ENCODE data around the gene PDE2A.

- TF ChIP-seq, protein P1, sequence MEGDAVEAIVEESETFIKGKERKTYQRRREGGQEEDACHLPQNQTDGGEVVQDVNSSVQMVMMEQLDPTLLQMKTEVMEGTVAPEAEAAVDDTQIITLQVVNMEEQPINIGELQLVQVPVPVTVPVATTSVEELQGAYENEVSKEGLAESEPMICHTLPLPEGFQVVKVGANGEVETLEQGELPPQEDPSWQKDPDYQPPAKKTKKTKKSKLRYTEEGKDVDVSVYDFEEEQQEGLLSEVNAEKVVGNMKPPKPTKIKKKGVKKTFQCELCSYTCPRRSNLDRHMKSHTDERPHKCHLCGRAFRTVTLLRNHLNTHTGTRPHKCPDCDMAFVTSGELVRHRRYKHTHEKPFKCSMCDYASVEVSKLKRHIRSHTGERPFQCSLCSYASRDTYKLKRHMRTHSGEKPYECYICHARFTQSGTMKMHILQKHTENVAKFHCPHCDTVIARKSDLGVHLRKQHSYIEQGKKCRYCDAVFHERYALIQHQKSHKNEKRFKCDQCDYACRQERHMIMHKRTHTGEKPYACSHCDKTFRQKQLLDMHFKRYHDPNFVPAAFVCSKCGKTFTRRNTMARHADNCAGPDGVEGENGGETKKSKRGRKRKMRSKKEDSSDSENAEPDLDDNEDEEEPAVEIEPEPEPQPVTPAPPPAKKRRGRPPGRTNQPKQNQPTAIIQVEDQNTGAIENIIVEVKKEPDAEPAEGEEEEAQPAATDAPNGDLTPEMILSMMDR (conservative IDR thresholded peaks at IDR 0.05; ENCODE audit: low read depth, low read length), result no peak
- no peak for TF ChIP-seq EZH2 (IDR thresholded peaks at IDR 0.05; ENCODE audit: borderline replicate concordance, low read depth, low read length, poor library complexity, severe bottlenecking)
Measured at GRCh38 chr11:72648384-72649136, 25.7 kb downstream of the PDE2A start.
